ENCODE results near the gene RXFP1. TPM values are rescaled to one million over a fixed set of nuclear protein-coding genes. Genes with fewer than 3 reads are reported as not detected.

RXFP1 gene
- total and polyA plus RNA-seq, 9 donors = 0.35 to 3.6 (median 0.73) TPM

DNA sequence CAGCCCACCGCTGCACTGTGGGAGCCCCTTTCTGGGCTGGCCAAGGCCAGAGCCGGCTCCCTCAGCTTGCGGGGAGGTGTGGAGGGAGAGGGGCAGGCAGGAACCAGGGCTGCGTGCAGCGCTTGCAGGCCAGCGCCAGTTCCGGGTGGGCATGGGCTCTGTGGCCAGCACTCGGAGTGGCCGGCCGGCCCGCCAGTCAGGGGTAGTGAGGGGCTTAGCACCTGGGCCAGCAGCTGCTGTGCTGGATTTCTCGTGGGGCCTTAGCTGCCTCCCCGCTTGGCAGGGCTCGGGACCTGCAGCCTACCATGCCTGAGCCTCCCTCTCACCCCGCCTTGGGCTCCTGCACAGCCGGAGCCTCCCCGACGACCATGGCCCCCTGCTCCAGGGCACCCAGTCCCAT lies 45.2 kb downstream of the RXFP1 start:
- Histone ChIP-seq H3K27ac (no peak overlapping the region), H3K27me3 (no peaks in the 10 kb centered on the region), H3K36me3 (no peaks in the 10 kb centered on the region), H3K9me3 (no peaks in the 10 kb centered on the region), H3K4me1 (ENCODE audit: insufficient read depth) (no peaks in the 10 kb centered on the region), H3K4me3 (no peak overlapping the region)
- no peak for TF ChIP-seq POLR2A (IDR thresholded peaks at IDR 0.05)
- TF ChIP-seq EP300 (IDR thresholded peaks at IDR 0.05) = no peak
- TF ChIP-seq, protein P1, sequence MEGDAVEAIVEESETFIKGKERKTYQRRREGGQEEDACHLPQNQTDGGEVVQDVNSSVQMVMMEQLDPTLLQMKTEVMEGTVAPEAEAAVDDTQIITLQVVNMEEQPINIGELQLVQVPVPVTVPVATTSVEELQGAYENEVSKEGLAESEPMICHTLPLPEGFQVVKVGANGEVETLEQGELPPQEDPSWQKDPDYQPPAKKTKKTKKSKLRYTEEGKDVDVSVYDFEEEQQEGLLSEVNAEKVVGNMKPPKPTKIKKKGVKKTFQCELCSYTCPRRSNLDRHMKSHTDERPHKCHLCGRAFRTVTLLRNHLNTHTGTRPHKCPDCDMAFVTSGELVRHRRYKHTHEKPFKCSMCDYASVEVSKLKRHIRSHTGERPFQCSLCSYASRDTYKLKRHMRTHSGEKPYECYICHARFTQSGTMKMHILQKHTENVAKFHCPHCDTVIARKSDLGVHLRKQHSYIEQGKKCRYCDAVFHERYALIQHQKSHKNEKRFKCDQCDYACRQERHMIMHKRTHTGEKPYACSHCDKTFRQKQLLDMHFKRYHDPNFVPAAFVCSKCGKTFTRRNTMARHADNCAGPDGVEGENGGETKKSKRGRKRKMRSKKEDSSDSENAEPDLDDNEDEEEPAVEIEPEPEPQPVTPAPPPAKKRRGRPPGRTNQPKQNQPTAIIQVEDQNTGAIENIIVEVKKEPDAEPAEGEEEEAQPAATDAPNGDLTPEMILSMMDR (IDR thresholded peaks at IDR 0.05) = no peak
- WGBS, 3 donors = 95 to 96% (median 96%) methylated on average over 15 to 18 of the region's 18 CpGs
- intact Hi-C loops (cut with DNase I) = no loop called here
- no peak for DNase-seq

DNA sequence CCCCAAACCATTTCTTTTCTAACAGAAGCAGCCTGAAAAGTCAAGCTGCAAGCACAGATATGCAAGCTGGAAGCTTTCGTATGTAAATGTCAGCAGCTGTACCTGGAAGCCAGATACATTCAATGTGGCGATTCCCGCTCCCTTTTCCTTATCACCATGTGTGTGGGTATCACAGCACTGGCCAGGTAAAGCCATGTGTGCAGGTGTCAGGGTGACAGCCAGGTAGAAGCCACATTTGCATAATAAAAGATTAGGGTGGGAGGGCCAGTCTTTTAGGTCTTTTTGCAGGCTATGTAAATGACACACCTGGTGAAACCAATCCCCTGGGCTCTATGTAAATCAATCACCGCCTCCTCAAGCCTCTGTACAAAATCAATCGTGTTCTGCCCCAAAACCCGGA lies 50.1 kb downstream of the RXFP1 start:
- intact Hi-C loops (cut with DNase I) = no loop called here
- no peak for DNase-seq
- Histone ChIP-seq H3K27ac (no peak overlapping the region), H3K36me3 (no peaks in the 10 kb centered on the region), H3K9me3 (no peaks in the 10 kb centered on the region), H3K27me3 (no peaks in the 10 kb centered on the region), H3K4me1 (ENCODE audit: insufficient read depth) (no peaks in the 10 kb centered on the region), H3K4me3 (no peak overlapping the region)
- WGBS, 3 donors = 80 to 82% (median 80%) methylated on average over 6 of the region's 6 CpGs
- TF ChIP-seq, protein P1 (IDR thresholded peaks at IDR 0.05) = no peak
- TF ChIP-seq EP300 (IDR thresholded peaks at IDR 0.05) (no peak), POLR2A (IDR thresholded peaks at IDR 0.05) (no peak)

DNA sequence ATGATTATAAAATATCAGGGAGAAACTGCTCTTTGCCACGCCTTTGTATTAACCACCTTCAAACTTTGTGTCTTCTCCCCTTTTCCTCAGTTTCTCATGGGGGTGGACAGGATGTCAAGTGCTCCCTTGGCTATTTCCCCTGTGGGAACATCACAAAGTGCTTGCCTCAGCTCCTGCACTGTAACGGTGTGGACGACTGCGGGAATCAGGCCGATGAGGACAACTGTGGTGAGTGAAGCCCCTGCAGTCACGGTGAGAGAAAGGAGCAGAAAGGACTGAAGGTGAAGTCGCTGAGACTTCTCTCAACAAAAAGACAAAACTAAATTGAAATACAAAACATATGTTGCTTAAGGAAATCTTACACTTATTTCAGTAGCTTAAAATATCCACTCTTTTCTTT lies 50.9 kb downstream of the RXFP1 start:
- no peaks in the 10 kb centered on the region for H3K4me1 ChIP-seq (ENCODE audit: insufficient read depth)
- H3K27ac ChIP-seq = no peak overlapping the region
- no peaks in the 10 kb centered on the region for H3K36me3 ChIP-seq
- WGBS, 3 donors = 83 to 87% (median 85%) methylated on average over 7 of the region's 7 CpGs
- no peaks in the 10 kb centered on the region for H3K9me3 ChIP-seq
- no peaks in the 10 kb centered on the region for H3K27me3 ChIP-seq
- intact Hi-C loops (cut with DNase I) = no loop called here
- DNase-seq = no peak
- no peak overlapping the region for H3K4me3 ChIP-seq
- TF ChIP-seq POLR2A (IDR thresholded peaks at IDR 0.05) (no peak), EP300 (IDR thresholded peaks at IDR 0.05) (no peak)
- TF ChIP-seq, protein P1 (IDR thresholded peaks at IDR 0.05) = no peak

GRCh38 chr4:158578476-158578875 lies 56.8 kb downstream of the RXFP1 start:
- TF ChIP-seq EP300 (IDR thresholded peaks at IDR 0.05) (no peak), POLR2A (IDR thresholded peaks at IDR 0.05) (no peak)
- TF ChIP-seq, protein P1 (IDR thresholded peaks at IDR 0.05) = no peak
- H3K36me3 ChIP-seq = no peaks in the 10 kb centered on the region
- no peaks in the 10 kb centered on the region for H3K27me3 ChIP-seq
- no peaks in the 10 kb centered on the region for H3K4me1 ChIP-seq (ENCODE audit: insufficient read depth)
- 9 to 24% (median 12%) methylated on average over 1 of the region's 1 CpG for WGBS, 3 donors
- no peak overlapping the region for H3K27ac ChIP-seq
- DNase-seq = no peak
- no peak overlapping the region for H3K4me3 ChIP-seq
- intact Hi-C loops (cut with DNase I) = no loop called here
- no peaks in the 10 kb centered on the region for H3K9me3 ChIP-seq

- TF ChIP-seq EP300 (IDR thresholded peaks at IDR 0.05) (no peak), POLR2A (IDR thresholded peaks at IDR 0.05) (no peak)
- TF ChIP-seq, protein P1 (IDR thresholded peaks at IDR 0.05) = no peak
- Histone ChIP-seq H3K4me3 (no peak overlapping the region), H3K9me3 (no peaks in the 10 kb centered on the region), H3K36me3 (no peaks in the 10 kb centered on the region), H3K4me1 (ENCODE audit: insufficient read depth) (no peaks in the 10 kb centered on the region), H3K27ac (no peak overlapping the region), H3K27me3 (no peaks in the 10 kb centered on the region)
- intact Hi-C loops (cut with DNase I) = no loop called here
- WGBS, 3 donors = 12 to 18% (median 17%) methylated on average over 1 of the region's 1 CpG
- no peak for DNase-seq
Measured at GRCh38 chr4:158580064-158580463, 58.4 kb downstream of the RXFP1 start.

Data from ovary (tissue), 9 donors.